Mesodermal cell (in vitro differentiated cells): Measurements from ENCODE around the gene RGS9.

ENCODE experiments used
- H3K27ac ChIP-seq: 2 replicates; pipeline ENCODE4 v1.7.0; 2013; ENCODE audit warnings: mild to moderate bottlenecking, low read depth, low read length, moderate library complexity; ENCODE audit not compliant: severe bottlenecking
- H3K36me3 ChIP-seq: 2 replicates; pipeline ENCODE4 v1.7.1; 2013; ENCODE audit warnings: mild to moderate bottlenecking, low read length, moderate library complexity; ENCODE audit not compliant: control insufficient read depth, insufficient read depth
- H3K4me1 ChIP-seq: one replicate; pipeline ENCODE4 v1.7.1; 2013; ENCODE audit warnings: mild to moderate bottlenecking, low read length; ENCODE audit not compliant: insufficient read depth, control insufficient read depth, poor library complexity, severe bottlenecking
- H3K4me3 ChIP-seq: 2 replicates; pipeline ENCODE4 v1.7.0; 2013; ENCODE audit warnings: low read length, control low read depth, mild to moderate bottlenecking; ENCODE audit not compliant: insufficient read depth, poor library complexity, severe bottlenecking; ENCODE audit errors: extremely low read depth
- H3K9me3 ChIP-seq: 2 replicates; pipeline ENCODE4 v1.7.1; 2013; ENCODE audit warnings: mild to moderate bottlenecking, low read length, moderate library complexity; ENCODE audit not compliant: control insufficient read depth
- WGBS, 2 experiments: methylation state at CpG; one replicate each; pipeline ENCODE4 v1.1.5; 2013; ENCODE audit warnings: missing lambda C conversion rate in 2 of 2; ENCODE audit not compliant: insufficient coverage in 2 of 2; 5-methylcytosine and 5-hydroxymethylcytosine counted together

Gene RGS9

GRCh38 chr17:65231662-65232335, 94.6 kb downstream of the RGS9 start:
- H3K4me3 ChIP-seq: no peak overlapping the region
- H3K27ac ChIP-seq: peak overlapping the region; percentile 26

GRCh38 chr17:65235284-65235683, 98.1 kb downstream of the RGS9 start:
- Histone ChIP-seq H3K27ac (no peak overlapping the region), H3K9me3 (no peaks in the 10 kb centered on the region), H3K36me3 (no peaks in the 10 kb centered on the region), H3K4me1 (peaks cover 12% of the 10 kb centered on the region), H3K4me3 (no peak overlapping the region)
- WGBS, 2 experiments: 86 to 100% methylated on average over 1 of the region's 2 CpGs

More at GRCh38 chr17:65231662-65232335, 94.6 kb downstream of the RGS9 start:
- 63 to 65% methylated on average over 4 to 5 of the region's 8 CpGs for WGBS, 2 experiments
- no peaks in the 10 kb centered on the region for H3K9me3 ChIP-seq
- H3K4me1 ChIP-seq: peaks cover 27% of the 10 kb centered on the region
- no peaks in the 10 kb centered on the region for H3K36me3 ChIP-seq

- H3K9me3 ChIP-seq: no peaks in the 10 kb centered on the region
- no CpG with 5 or more reads among the region's 1 CpG for WGBS, 2 experiments
- no peak overlapping the region for H3K4me3 ChIP-seq
- no peaks in the 10 kb centered on the region for H3K36me3 ChIP-seq
- peaks cover 2% of the 10 kb centered on the region for H3K4me1 ChIP-seq
- H3K27ac ChIP-seq: no peak overlapping the region
Observed at GRCh38 chr17:65236321-65236720, 99.2 kb downstream of the RGS9 start.

- 44 to 56% methylated on average over 7 to 9 of the region's 9 CpGs for WGBS, 2 experiments
- H3K9me3 ChIP-seq: no peaks in the 10 kb centered on the region
- no peaks in the 10 kb centered on the region for H3K36me3 ChIP-seq
- H3K4me3 ChIP-seq: no peak overlapping the region
- no peaks in the 10 kb centered on the region for H3K4me1 ChIP-seq
- peak overlapping the region; percentile 25 for H3K27ac ChIP-seq
Observed at GRCh38 chr17:65243838-65244625, 106.9 kb downstream of the RGS9 start.

GRCh38 chr17:65246252-65246651, 109.1 kb downstream of the RGS9 start:
- Histone ChIP-seq H3K9me3 (no peaks in the 10 kb centered on the region), H3K4me3 (no peak overlapping the region), H3K36me3 (no peaks in the 10 kb centered on the region), H3K4me1 (no peaks in the 10 kb centered on the region), H3K27ac (no peak overlapping the region)
- 89 to 100% methylated on average over 4 of the region's 4 CpGs for WGBS, 2 experiments

- Histone ChIP-seq H3K4me3 (no peak overlapping the region), H3K4me1 (no peaks in the 10 kb centered on the region), H3K36me3 (no peaks in the 10 kb centered on the region), H3K9me3 (no peaks in the 10 kb centered on the region), H3K27ac (no peak overlapping the region)
- 100% methylated on average over 2 of the region's 2 CpGs; no CpG with 5 or more reads in 1 of the 2 experiments for WGBS, 2 experiments
Observed at GRCh38 chr17:65249774-65250173, 112.6 kb downstream of the RGS9 start.

- no peak overlapping the region for H3K27ac ChIP-seq
- no peaks in the 10 kb centered on the region for H3K4me1 ChIP-seq
- no peak overlapping the region for H3K4me3 ChIP-seq
- no peaks in the 10 kb centered on the region for H3K9me3 ChIP-seq
- no peaks in the 10 kb centered on the region for H3K36me3 ChIP-seq
- 43 to 67% methylated on average over 1 of the region's 1 CpG for WGBS, 2 experiments
Observed at GRCh38 chr17:65254166-65254565, 117.0 kb downstream of the RGS9 start.

GRCh38 chr17:65259281-65259680, 122.1 kb downstream of the RGS9 start:
- H3K27ac ChIP-seq: no peak overlapping the region
- no peaks in the 10 kb centered on the region for H3K9me3 ChIP-seq
- peaks cover 8% of the 10 kb centered on the region for H3K4me1 ChIP-seq
- 83% methylated on average over 3 of the region's 5 CpGs; no CpG with 5 or more reads in 1 of the 2 experiments for WGBS, 2 experiments
- no peak overlapping the region for H3K4me3 ChIP-seq
- no peaks in the 10 kb centered on the region for H3K36me3 ChIP-seq

- Histone ChIP-seq H3K4me3 (no peak overlapping the region), H3K27ac (peak overlapping the region; percentile 23), H3K36me3 (no peaks in the 10 kb centered on the region), H3K9me3 (no peaks in the 10 kb centered on the region), H3K4me1 (peaks cover 8% of the 10 kb centered on the region)
- 85 to 92% methylated on average over 2 to 3 of the region's 7 CpGs for WGBS, 2 experiments
Observed at GRCh38 chr17:65259696-65260485, 122.7 kb downstream of the RGS9 start.

- H3K36me3 ChIP-seq: no peaks in the 10 kb centered on the region
- H3K27ac ChIP-seq: no peak overlapping the region
Observed at GRCh38 chr17:65260626-65261025, 123.5 kb downstream of the RGS9 start.

More at GRCh38 chr17:65260626-65261025, 123.5 kb downstream of the RGS9 start:
- no peak overlapping the region for H3K4me3 ChIP-seq
- peaks cover under 1% of the 10 kb centered on the region for H3K9me3 ChIP-seq
- 90% methylated on average over 2 of the region's 2 CpGs; no CpG with 5 or more reads in 1 of the 2 experiments for WGBS, 2 experiments
- peaks cover 8% of the 10 kb centered on the region for H3K4me1 ChIP-seq
